HEK293 (cell line): ENCODE measurements around the gene CACNG1.

Experiments
- ZBTB10 ChIP-seq: fragments of 450-650 bp; formaldehyde crosslinking; IDR thresholded peaks from 2 replicates; pipeline ENCODE4 v1.5.1; 2016; ENCODE audit warnings: missing biosample characterization, missing genetic modification characterization
- ZBTB20 ChIP-seq: fragments of 450-650 bp; formaldehyde crosslinking; IDR thresholded peaks from 2 replicates; pipeline ENCODE4 v1.5.1; 2016; ENCODE audit warnings: missing biosample characterization, missing genetic modification characterization

GRCh38 chr17:67093348-67093747 lies 49.0 kb downstream of the CACNG1 start:
- TF ChIP-seq ZBTB20 = no peak
- TF ChIP-seq ZBTB10 (tag by site-specific recombination) = no peak
